ENCODE results near the gene GINM1.

DNA sequence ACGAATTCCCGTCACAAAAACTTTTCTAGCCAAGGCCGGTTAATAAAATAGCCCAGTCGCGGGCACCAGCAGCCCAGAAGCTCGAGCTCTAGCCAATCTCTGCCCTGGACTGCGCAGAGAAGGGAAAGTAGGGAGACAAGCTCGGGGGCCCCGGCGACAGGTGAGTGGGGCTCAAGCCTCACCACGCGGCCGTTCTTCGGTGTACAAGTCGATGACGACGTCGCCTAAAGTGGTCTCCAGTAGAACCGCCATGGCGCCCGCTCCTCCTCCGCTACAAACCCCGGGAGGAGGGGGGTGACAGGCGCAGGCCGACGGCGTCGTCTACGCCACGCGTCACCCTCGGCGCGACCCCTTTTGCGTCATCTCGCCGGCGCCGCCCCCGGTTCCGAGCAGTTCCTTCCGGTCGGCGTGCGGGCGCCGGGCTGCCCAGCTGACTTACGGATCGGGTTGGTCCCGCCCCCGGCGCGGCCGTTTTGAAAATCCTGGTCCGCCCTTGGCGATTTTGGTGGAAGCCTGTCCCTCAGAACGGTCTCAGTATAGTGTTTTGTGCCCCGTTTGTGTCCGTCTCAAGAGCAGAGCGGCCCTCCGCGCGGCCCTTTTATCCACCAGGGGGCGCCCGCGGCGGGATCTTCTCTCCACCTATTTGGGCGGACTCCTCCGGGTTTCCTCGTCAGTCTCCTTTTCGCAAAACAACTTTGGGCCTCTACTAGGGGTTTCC is 20.3 kb upstream of the GINM1 start, which contains the start of gene PPIL4:
- TF ChIP-seq, protein P1, sequence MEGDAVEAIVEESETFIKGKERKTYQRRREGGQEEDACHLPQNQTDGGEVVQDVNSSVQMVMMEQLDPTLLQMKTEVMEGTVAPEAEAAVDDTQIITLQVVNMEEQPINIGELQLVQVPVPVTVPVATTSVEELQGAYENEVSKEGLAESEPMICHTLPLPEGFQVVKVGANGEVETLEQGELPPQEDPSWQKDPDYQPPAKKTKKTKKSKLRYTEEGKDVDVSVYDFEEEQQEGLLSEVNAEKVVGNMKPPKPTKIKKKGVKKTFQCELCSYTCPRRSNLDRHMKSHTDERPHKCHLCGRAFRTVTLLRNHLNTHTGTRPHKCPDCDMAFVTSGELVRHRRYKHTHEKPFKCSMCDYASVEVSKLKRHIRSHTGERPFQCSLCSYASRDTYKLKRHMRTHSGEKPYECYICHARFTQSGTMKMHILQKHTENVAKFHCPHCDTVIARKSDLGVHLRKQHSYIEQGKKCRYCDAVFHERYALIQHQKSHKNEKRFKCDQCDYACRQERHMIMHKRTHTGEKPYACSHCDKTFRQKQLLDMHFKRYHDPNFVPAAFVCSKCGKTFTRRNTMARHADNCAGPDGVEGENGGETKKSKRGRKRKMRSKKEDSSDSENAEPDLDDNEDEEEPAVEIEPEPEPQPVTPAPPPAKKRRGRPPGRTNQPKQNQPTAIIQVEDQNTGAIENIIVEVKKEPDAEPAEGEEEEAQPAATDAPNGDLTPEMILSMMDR (conservative IDR thresholded peaks at IDR 0.05; ENCODE audit: low read depth, low read length), result peak; percentile 98
- no peak for TF ChIP-seq EZH2 (IDR thresholded peaks at IDR 0.05; ENCODE audit: borderline replicate concordance, low read depth, low read length, poor library complexity, severe bottlenecking)

All from A673 (cell line).